Smooth muscle cell (in vitro differentiated cells): Measurements from ENCODE around the gene AMPD3. TPM values are rescaled to one million over a fixed set of nuclear protein-coding genes. Genes with fewer than 3 reads are reported as not detected.

Experiments
- DNase-seq: peaks from one replicate; lab custom pipeline; 2025; ENCODE audit not compliant: unreplicated experiment; lab: John Stamatoyannopoulos, UW
- H2AFZ ChIP-seq: fragments of 200-600 bp; sonication (generic); 2 replicates; pipeline ENCODE4 v1.6.0; 2016; ENCODE audit warnings: antibody characterized with exemption, low read depth, mild to moderate bottlenecking
- H3F3A ChIP-seq: fragments of 200-600 bp; sonication (generic); 2 replicates; pipeline ENCODE4 v1.6.0; 2017; ENCODE audit warnings: antibody characterized with exemption, low read depth
- H3K27ac ChIP-seq: fragments of 200-600 bp; sonication (generic); 2 replicates; pipeline ENCODE4 v1.5.1; 2016; ENCODE audit warnings: low read depth, mild to moderate bottlenecking
- H3K27me3 ChIP-seq: fragments of 200-600 bp; sonication (generic); 2 replicates; pipeline ENCODE4 v1.6.1; 2016; ENCODE audit warnings: low read depth, mild to moderate bottlenecking
- H3K36me3 ChIP-seq: fragments of 200-600 bp; sonication (generic); 2 replicates; pipeline ENCODE4 v1.5.1; 2016; ENCODE audit warnings: low read depth
- H3K4me1 ChIP-seq: fragments of 200-600 bp; sonication (generic); 2 replicates; pipeline ENCODE4 v1.5.1; 2016; ENCODE audit warnings: low read depth
- H3K4me2 ChIP-seq: fragments of 200-600 bp; sonication (generic); 2 replicates; pipeline ENCODE4 v1.6.0; 2016; ENCODE audit warnings: mild to moderate bottlenecking
- H3K4me3 ChIP-seq: fragments of 200-600 bp; sonication (generic); 2 replicates; pipeline ENCODE4 v1.5.1; 2016; ENCODE audit warnings: mild to moderate bottlenecking
- H3K79me2 ChIP-seq: fragments of 200-600 bp; sonication (generic); 2 replicates; pipeline ENCODE4 v1.6.0; 2016; ENCODE audit warnings: low read depth, mild to moderate bottlenecking
- H3K9ac ChIP-seq: fragments of 200-600 bp; sonication (generic); 2 replicates; pipeline ENCODE4 v1.6.0; 2016; ENCODE audit warnings: low read depth
- H3K9me3 ChIP-seq: fragments of 200-600 bp; sonication (generic); replicated peaks from 2 replicates; pipeline ENCODE4 v1.5.1; 2016; ENCODE audit warnings: low read depth
- H4K20me1 ChIP-seq: fragments of 200-600 bp; sonication (generic); 2 replicates; pipeline ENCODE4 v1.6.0; 2016; ENCODE audit warnings: low read depth
- CTCF ChIP-seq: fragments of 200-600 bp; sonication (generic); IDR thresholded peaks from 2 replicates; pipeline ENCODE4 v1.5.1; 2017; ENCODE audit warnings: borderline replicate concordance, mild to moderate bottlenecking, antibody characterized with exemption; ENCODE audit not compliant: insufficient read depth, poor library complexity, severe bottlenecking
- WGBS: methylation state at CpG from one replicate; pipeline ENCODE4 v1.1.7; 2016; ENCODE audit warnings: low lambda C conversion rate; 5-methylcytosine and 5-hydroxymethylcytosine counted together
- polyA plus RNA-seq: library from polyadenylated mRNA; unstranded; fragments of >200 nt; fragmentation: Nextera tagmentation; extraction: Ambion mirVana; gene quantifications from 2 replicates; pipeline ENCODE4 v1.2.1, GENCODE V29; 2016
- total RNA-seq: library from RNA; depleted of rRNA; stranded (reverse); fragments of >200 nt; gene quantifications from 2 replicates; pipeline ENCODE4 v1.2.3, GENCODE V29; 2014

Gene AMPD3
- total and polyA plus RNA-seq, 2 experiments from 2014 or later, result 0.67 to 3.6 TPM

- DNase-seq, result no peak
- Histone ChIP-seq H3K9ac (no peak overlapping the region), H2AFZ (no peak overlapping the region), H3K4me2 (no peak overlapping the region), H3K27me3 (no peaks in the 10 kb centered on the region), H3K36me3 (no peaks in the 10 kb centered on the region), H3K79me2 (no peaks in the 10 kb centered on the region), H3K9me3 (no peaks in the 10 kb centered on the region), H3K4me3 (no peak overlapping the region), H3K27ac (no peak overlapping the region), H3F3A (no peaks in the 10 kb centered on the region), H3K4me1 (no peaks in the 10 kb centered on the region), H4K20me1 (no peaks in the 10 kb centered on the region)
- 98% methylated on average over 5 of the region's 5 CpGs for WGBS
- no peak for TF ChIP-seq CTCF
These were observed 22.0 kb downstream of the AMPD3 start for GRCh38 chr11:10476927-10477689.

GRCh38 chr11:10477690-10478046 is 22.6 kb downstream of the AMPD3 start:
- no peak for DNase-seq
- Histone ChIP-seq H2AFZ (no peak overlapping the region), H3K27me3 (no peaks in the 10 kb centered on the region), H3K79me2 (no peaks in the 10 kb centered on the region), H3K4me2 (no peak overlapping the region), H3K4me3 (no peak overlapping the region), H4K20me1 (no peaks in the 10 kb centered on the region), H3K27ac (no peak overlapping the region), H3K4me1 (no peaks in the 10 kb centered on the region), H3K9me3 (no peaks in the 10 kb centered on the region), H3K36me3 (no peaks in the 10 kb centered on the region), H3F3A (no peaks in the 10 kb centered on the region), H3K9ac (no peak overlapping the region)
- over 99% methylated on average over 8 of the region's 8 CpGs for WGBS
- TF ChIP-seq CTCF, result no peak

- no peaks in the 10 kb centered on the region for H3K79me2 ChIP-seq
- H3K36me3 ChIP-seq, result no peaks in the 10 kb centered on the region
- H3K9me3 ChIP-seq, result no peaks in the 10 kb centered on the region
- no peak overlapping the region for H3K4me2 ChIP-seq
- 42% methylated on average over 3 of the region's 3 CpGs for WGBS
- DNase-seq, result no peak
- H3K9ac ChIP-seq, result no peak overlapping the region
- H3K4me1 ChIP-seq, result no peaks in the 10 kb centered on the region
- H4K20me1 ChIP-seq, result no peaks in the 10 kb centered on the region
- H2AFZ ChIP-seq, result no peak overlapping the region
- no peaks in the 10 kb centered on the region for H3K27me3 ChIP-seq
- H3K4me3 ChIP-seq, result no peak overlapping the region
- TF ChIP-seq CTCF, result no peak
- no peak overlapping the region for H3K27ac ChIP-seq
- no peaks in the 10 kb centered on the region for H3F3A ChIP-seq
These were observed 23.0 kb downstream of the AMPD3 start for GRCh38 chr11:10478066-10478465.
